Panc1 (cell line): ENCODE results near the gene ZFHX3. TPM values are rescaled to one million over a fixed set of nuclear protein-coding genes. Genes with fewer than 3 reads are reported as not detected.

Experiments
- ATAC-seq: fragments of 200-7000 bp; cut with Tn5 transposase; 2 replicates; pipeline ENCODE4 v1.9.1; 2020; ENCODE audit warnings: mild to moderate bottlenecking, moderate library complexity
- BruUV-seq: library from RNA; stranded (reverse); fragments of 400-500 nt; replicated peaks from 2 replicates; lab custom pipeline; 2021; lab: Mats Ljungman, UMichigan
- CTCF ChIA-PET: fragments of 300-600 bp; sonication (Branson Sonifier 250); formaldehyde crosslinking; loops from one replicate; lab custom pipeline; 2022; ENCODE audit warnings: antibody characterized with exemption; lab: Charles Lee
- POLR2A ChIA-PET: fragments of 300-600 bp; sonication (Branson Sonifier 250); formaldehyde crosslinking; loops from one replicate; lab custom pipeline; 2022; ENCODE audit warnings: antibody characterized with exemption; lab: Charles Lee
- DNase-seq: peaks from one replicate; pipeline ENCODE4 v3.0.0-alpha.2; 2010; ENCODE audit warnings: low read depth, low spot score
- H3K27ac ChIP-seq: 2 replicates; pipeline ENCODE4 v1.5.1; 2011; ENCODE audit warnings: mild to moderate bottlenecking, low read length, inconsistent platforms
- H3K27me3 ChIP-seq: fragments of 200-500 bp; sonication (Bioruptor generic); 2 replicates; pipeline ENCODE4 v1.6.0; 2014; ENCODE audit warnings: low read length, inconsistent platforms; ENCODE audit not compliant: control insufficient read depth, insufficient read depth
- H3K36me3 ChIP-seq: fragments of 200-500 bp; sonication (Bioruptor generic); 2 replicates; pipeline ENCODE4 v1.5.1; 2014; ENCODE audit warnings: inconsistent platforms, mild to moderate bottlenecking, low read length, moderate library complexity; ENCODE audit not compliant: control insufficient read depth, insufficient read depth
- H3K4me1 ChIP-seq: 2 replicates; pipeline ENCODE4 v1.5.1; 2011; ENCODE audit warnings: inconsistent platforms, mild to moderate bottlenecking, low read length, moderate library complexity; ENCODE audit not compliant: control insufficient read depth, insufficient read depth
- H3K4me3 ChIP-seq, 2 experiments: 2 replicates each; pipeline ENCODE4 v1.5.1; 2011 to 2012; ENCODE audit warnings: low read depth in 2 of 2, low read length in 2 of 2, mild to moderate bottlenecking in 2 of 2, inconsistent platforms in 1 of 2, moderate library complexity in 1 of 2
- H3K9me3 ChIP-seq: fragments of 200-500 bp; sonication (Bioruptor generic); 2 replicates; pipeline ENCODE4 v1.5.1; 2014; ENCODE audit warnings: low read depth, mild to moderate bottlenecking, inconsistent platforms, low read length, moderate library complexity; ENCODE audit not compliant: control insufficient read depth, insufficient read depth
- CTCF ChIP-seq: fragments of 450-650 bp; IDR thresholded peaks from 2 replicates; pipeline ENCODE4 v1.5.1; 2017; ENCODE audit warnings: mild to moderate bottlenecking
- POLR2AphosphoS5 ChIP-seq: IDR thresholded peaks from 2 replicates; pipeline ENCODE4 v1.6.1; 2012; ENCODE audit warnings: mild to moderate bottlenecking, low read depth, low read length, moderate library complexity
- SIN3A ChIP-seq: IDR thresholded peaks from 2 replicates; pipeline ENCODE4 v1.6.1; 2012; ENCODE audit warnings: low read depth, mild to moderate bottlenecking, low read length, moderate library complexity, borderline replicate concordance; ENCODE audit not compliant: insufficient read depth
- TCF7L2 ChIP-seq: IDR thresholded peaks from 2 replicates; pipeline ENCODE4 v1.6.1; 2011; ENCODE audit warnings: mild to moderate bottlenecking, low read depth, low read length, inconsistent platforms
- in situ Hi-C: cut with HindIII; loops from 2 replicates; pipeline ENCODE4 v1.10.0; 2016; ENCODE audit warnings: low sequenced_read_pairs, low pct_unique_long_range_greater_than_20kb
- intact Hi-C: fragments of 100-400 bp; cut with micrococcal nuclease; formaldehyde crosslinking; loops from one replicate; pipeline ENCODE4 v1.10.0; 2022; ENCODE audit not compliant: unreplicated experiment
- total RNA-seq: library from RNA; stranded (reverse); gene quantifications from one replicate; pipeline ENCODE4 v1.2.1, GENCODE V29; 2021; ENCODE audit not compliant: unreplicated experiment
- TF ChIP-seq, protein P1 (sequence below), 2 experiments: IDR thresholded peaks; 2 replicates each; pipeline ENCODE4 v1.6.1; 2011 to 2012; ENCODE audit warnings: low read depth in 2 of 2, control low read depth in 1 of 2, low read length in 1 of 2, mild to moderate bottlenecking in 1 of 2, moderate library complexity in 1 of 2; ENCODE audit not compliant: insufficient read depth in 1 of 2

Gene ZFHX3
- total RNA-seq, 1 experiment from 2014 or later = 7.1 TPM

DNA sequence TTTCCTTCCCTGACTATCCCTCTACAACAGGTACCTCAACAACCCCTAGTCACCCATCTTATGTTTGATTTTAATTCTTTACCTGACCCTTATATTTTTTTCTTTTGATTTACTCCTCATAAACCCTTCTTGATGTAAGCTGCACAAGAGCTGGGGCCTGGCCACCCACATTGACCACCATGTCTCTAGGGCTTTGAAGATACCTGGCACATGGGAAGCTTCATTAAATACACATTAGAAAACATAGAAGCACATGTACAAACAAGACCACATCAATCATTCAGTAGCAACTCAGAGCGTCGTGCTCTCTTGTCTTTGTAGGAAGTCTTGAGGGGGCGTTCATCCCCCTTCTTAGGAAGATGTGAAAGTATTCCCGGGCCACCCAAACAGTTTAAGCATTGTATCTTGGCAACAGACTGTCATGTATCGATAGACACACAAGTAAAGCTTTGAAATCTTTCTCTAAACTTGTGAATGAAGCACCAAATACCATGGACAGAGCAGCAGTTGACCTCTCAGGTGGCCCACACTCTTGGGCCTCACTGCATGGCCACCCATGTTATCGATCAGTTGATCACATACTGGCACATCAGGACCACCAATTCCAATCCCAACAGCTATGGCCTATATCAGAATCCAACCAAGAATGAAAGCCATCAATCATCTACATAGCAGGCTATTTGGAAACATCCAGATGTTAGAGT is 183.6 kb downstream of the ZFHX3 start:
- in situ Hi-C loops = no loop called here
- H3K27me3 ChIP-seq = no peaks in the 10 kb centered on the region
- no peaks in the 10 kb centered on the region for H3K4me1 ChIP-seq
- no peak overlapping the region for H3K27ac ChIP-seq
- intact Hi-C loops = no loop called here
- no peak overlapping the region for H3K4me3 ChIP-seq
- BruUV-seq = no TSS peak
- H3K36me3 ChIP-seq = no peaks in the 10 kb centered on the region
- ChIA-PET POLR2A (no interaction called here), CTCF (no interaction called here)
- no peak for TF ChIP-seq CTCF
- TF ChIP-seq, protein P1, sequence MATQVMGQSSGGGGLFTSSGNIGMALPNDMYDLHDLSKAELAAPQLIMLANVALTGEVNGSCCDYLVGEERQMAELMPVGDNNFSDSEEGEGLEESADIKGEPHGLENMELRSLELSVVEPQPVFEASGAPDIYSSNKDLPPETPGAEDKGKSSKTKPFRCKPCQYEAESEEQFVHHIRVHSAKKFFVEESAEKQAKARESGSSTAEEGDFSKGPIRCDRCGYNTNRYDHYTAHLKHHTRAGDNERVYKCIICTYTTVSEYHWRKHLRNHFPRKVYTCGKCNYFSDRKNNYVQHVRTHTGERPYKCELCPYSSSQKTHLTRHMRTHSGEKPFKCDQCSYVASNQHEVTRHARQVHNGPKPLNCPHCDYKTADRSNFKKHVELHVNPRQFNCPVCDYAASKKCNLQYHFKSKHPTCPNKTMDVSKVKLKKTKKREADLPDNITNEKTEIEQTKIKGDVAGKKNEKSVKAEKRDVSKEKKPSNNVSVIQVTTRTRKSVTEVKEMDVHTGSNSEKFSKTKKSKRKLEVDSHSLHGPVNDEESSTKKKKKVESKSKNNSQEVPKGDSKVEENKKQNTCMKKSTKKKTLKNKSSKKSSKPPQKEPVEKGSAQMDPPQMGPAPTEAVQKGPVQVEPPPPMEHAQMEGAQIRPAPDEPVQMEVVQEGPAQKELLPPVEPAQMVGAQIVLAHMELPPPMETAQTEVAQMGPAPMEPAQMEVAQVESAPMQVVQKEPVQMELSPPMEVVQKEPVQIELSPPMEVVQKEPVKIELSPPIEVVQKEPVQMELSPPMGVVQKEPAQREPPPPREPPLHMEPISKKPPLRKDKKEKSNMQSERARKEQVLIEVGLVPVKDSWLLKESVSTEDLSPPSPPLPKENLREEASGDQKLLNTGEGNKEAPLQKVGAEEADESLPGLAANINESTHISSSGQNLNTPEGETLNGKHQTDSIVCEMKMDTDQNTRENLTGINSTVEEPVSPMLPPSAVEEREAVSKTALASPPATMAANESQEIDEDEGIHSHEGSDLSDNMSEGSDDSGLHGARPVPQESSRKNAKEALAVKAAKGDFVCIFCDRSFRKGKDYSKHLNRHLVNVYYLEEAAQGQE (IDR thresholded peaks at IDR 0.05; ENCODE audit: insufficient read depth in 1 of 2, low read depth in 2 of 2, low read length in 1 of 2) = peak in 1 of 2 experiments; percentile 39; a peak in 1 of 4 replicates
- DNase-seq (no peak), ATAC-seq (no peak)
- H3K9me3 ChIP-seq = no peaks in the 10 kb centered on the region

DNA sequence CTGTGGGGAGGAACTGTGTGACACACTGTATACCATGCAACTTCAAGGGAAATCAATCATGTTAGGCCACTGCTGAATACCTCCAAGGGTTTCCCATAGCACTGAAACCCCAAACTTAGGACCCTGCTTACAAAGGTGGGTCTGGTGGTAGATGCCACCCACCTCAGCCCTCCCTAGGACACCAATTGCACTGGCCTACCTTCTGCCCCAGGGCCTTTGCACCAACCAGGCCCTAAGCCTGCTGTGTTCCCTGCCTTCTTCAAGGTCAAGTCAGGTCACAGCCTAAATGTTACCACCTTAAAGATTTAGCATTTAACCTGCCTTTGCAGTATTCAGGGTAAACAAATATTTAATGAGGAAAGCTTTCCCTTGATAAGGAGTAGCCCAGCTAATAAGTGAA is 185.8 kb downstream of the ZFHX3 start:
- BruUV-seq = no TSS peak
- Histone ChIP-seq H3K27me3 (no peaks in the 10 kb centered on the region), H3K4me3 (no peak overlapping the region), H3K4me1 (no peaks in the 10 kb centered on the region), H3K36me3 (no peaks in the 10 kb centered on the region), H3K27ac (no peak overlapping the region), H3K9me3 (no peaks in the 10 kb centered on the region)
- CTCF ChIA-PET = no interaction called here
- in situ Hi-C loops = no loop called here
- no peak for DNase-seq
- intact Hi-C loops = no loop called here
- TF ChIP-seq, protein P1 (IDR thresholded peaks at IDR 0.05; ENCODE audit: insufficient read depth in 1 of 2, low read depth in 2 of 2, low read length in 1 of 2) = no peak
- TF ChIP-seq CTCF (no peak), POLR2AphosphoS5 (no peak), TCF7L2 (no peak), SIN3A (no peak)
- POLR2A ChIA-PET = no interaction called here
- ATAC-seq = no peak
